LNCAP (cell line): ENCODE data around the gene ENC1.

Experiments used
- CTCF ChIP-seq: fragments of 450-650 bp; IDR thresholded peaks from 2 replicates; pipeline ENCODE4 v1.5.1; 2017; ENCODE audit warnings: mild to moderate bottlenecking

The ENC1 gene

DNA sequence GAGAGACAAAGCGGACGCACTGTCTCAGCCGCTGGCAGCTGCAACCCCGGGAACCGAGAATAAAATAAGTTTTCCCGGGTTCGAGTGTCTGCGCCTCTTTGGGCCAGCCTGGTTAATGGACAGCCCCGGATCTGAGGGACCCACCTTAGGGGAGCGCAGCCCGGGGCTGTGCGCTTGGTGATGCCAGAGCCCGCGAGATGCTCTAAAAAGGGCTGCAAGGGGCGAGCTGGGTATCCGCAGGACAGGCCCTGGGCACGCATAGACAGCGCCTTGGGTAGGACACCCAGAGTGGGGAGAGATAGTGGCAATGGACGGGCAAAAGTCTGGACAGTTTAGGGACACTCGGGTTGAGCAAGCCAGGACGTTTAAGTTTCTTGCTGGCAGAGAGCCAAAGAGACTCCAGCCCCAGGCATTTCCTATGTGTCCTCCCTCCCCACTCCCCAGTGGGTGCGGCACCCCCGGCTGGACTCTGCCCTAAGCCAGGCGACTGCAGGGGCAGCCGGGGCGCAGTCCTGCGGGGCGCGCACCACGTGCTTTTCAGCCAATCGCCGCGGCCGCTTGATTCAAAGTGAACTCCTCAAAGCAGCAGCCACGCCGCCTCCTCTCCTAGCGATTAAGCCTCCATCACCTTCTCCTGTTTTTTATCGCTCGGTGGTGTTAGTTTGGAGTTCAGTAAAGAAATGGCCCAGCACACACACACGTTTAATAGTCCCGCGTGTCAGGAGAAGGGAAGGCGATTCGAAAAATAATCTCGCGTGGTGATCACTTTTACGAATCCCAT is 616 bp upstream of the ENC1 start:
- TF ChIP-seq CTCF, result no peak

GRCh38 chr5:74639807-74640449 is 600 bp downstream of the ENC1 start:
- TF ChIP-seq CTCF, result no peak

DNA sequence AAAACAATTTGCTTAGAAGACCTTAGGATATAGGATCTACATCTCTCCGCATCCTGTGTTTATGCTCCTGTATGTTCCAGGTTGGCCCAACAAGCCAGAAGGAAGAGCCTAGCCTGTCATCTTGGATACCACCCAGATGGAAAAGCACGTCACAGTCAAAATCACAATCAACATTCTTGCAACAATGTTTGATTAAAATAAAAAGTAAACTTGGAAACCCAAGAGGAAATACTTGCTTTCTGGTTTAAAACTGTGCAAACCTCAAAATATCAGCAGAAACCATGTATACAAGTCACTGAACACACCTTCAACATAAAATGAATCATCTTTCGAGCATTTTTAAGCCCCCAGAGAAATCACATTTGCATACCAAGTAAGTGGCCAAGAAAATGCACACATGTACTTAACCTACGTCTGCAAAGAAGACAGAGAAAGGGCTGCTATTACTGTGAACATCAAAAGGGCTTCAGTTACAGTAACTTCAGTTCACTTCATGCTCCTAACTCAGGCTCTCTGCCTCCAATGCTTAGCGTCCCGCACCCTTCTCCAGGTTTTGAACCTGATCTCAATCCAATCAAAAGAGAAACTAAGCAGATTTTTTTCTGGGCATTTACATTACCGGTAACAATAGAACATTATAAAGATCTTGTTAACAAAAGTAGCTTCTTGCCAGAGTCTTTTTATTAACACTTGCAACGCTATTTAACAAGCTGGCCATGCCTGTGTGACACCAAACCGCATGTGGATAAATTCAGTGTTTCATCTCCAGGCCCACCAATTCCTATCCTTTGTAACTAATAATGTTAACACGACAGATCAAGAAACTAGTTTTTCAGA is 1.3 kb downstream of the ENC1 start:
- TF ChIP-seq CTCF, result no peak

- no peak for TF ChIP-seq CTCF
Observed at GRCh38 chr5:74638544-74638969, 2.0 kb downstream of the ENC1 start.

- no peak for TF ChIP-seq CTCF
Observed at GRCh38 chr5:74636552-74636951, 4.0 kb downstream of the ENC1 start.

DNA sequence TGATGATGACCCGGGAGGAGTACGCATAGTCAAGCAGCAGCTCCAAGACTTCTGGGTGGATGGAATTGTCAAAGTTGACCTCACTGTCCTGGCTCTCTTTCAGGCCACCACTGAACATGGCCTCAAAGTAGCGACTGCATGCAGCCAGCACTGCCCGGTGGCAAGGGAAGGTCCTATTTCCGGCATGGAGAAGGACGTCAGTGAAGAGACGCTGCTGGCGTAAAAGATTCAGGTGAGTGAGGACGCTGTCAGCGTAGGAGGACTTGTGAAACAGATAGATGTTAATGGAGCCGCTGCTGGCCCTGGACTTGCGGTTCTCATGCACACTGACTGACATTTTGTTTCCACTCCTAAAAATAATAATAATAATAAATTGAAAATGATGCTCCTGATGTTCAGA is 4.4 kb downstream of the ENC1 start:
- no peak for TF ChIP-seq CTCF

- no peak for TF ChIP-seq CTCF
Observed at GRCh38 chr5:74634611-74635286, 5.8 kb downstream of the ENC1 start.
